Brain microvascular endothelial cell (primary cell): ENCODE measurements around the gene FCHSD2.

Experiments
- DNase-seq: peaks from one replicate; pipeline ENCODE4 v3.0.0-alpha.2; 2020
- H3K27ac ChIP-seq: fragments of 250-450 bp; sonication (Bioruptor Pico); 2 replicates; pipeline ENCODE4 v1.5.1; 2020; ENCODE audit warnings: mild to moderate bottlenecking, moderate library complexity
- H3K27me3 ChIP-seq: fragments of 250-450 bp; sonication (Bioruptor Pico); replicated peaks from 2 replicates; pipeline ENCODE4 v1.5.1; 2020; ENCODE audit warnings: mild to moderate bottlenecking
- H3K36me3 ChIP-seq: fragments of 250-450 bp; sonication (Bioruptor Pico); replicated peaks from 2 replicates; pipeline ENCODE4 v1.5.1; 2020; ENCODE audit warnings: mild to moderate bottlenecking
- H3K4me3 ChIP-seq: 2 replicates; pipeline ENCODE4 v1.5.1; 2011; ENCODE audit warnings: low read depth, mild to moderate bottlenecking, control low read depth, low read length, moderate library complexity
- in situ Hi-C: cut with HindIII; loops from 2 replicates; pipeline ENCODE4 v1.10.0; 2017; ENCODE audit warnings: low sequenced_read_pairs, low pct_ligation_motif_present
- TF ChIP-seq, protein P1 (sequence below): IDR thresholded peaks from 2 replicates; pipeline ENCODE4 v1.5.1; 2011; ENCODE audit warnings: low read depth, mild to moderate bottlenecking, moderate library complexity, low read length, control low read depth, inconsistent platforms; ENCODE audit errors: missing control alignments

Gene FCHSD2

DNA sequence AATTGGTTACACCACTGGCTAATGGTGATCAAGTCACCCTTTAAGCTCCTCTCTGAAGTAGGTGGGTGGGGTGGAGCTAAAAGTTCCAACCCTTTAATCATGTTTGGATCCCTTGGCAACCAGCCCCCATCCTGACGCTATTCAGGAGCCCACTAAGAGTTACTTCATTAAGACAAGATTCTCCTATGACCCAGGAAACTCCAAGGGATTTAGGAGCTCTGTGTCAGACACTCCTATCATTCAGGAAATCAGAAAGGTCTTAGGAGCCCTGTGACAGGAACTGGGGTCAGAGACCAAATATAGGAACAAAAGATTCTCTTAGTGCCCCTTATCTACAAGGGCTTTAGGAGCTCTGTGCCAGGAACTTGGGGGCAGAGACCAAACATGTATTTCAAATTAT, 186.7 kb downstream of the FCHSD2 start:
- TF ChIP-seq, protein P1, sequence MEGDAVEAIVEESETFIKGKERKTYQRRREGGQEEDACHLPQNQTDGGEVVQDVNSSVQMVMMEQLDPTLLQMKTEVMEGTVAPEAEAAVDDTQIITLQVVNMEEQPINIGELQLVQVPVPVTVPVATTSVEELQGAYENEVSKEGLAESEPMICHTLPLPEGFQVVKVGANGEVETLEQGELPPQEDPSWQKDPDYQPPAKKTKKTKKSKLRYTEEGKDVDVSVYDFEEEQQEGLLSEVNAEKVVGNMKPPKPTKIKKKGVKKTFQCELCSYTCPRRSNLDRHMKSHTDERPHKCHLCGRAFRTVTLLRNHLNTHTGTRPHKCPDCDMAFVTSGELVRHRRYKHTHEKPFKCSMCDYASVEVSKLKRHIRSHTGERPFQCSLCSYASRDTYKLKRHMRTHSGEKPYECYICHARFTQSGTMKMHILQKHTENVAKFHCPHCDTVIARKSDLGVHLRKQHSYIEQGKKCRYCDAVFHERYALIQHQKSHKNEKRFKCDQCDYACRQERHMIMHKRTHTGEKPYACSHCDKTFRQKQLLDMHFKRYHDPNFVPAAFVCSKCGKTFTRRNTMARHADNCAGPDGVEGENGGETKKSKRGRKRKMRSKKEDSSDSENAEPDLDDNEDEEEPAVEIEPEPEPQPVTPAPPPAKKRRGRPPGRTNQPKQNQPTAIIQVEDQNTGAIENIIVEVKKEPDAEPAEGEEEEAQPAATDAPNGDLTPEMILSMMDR = no peak
- no peak overlapping the region for H3K27ac ChIP-seq
- in situ Hi-C loops = no loop called here
- H3K4me3 ChIP-seq = no peak overlapping the region
- no peak for DNase-seq
- no peaks in the 10 kb centered on the region for H3K27me3 ChIP-seq
- no peaks in the 10 kb centered on the region for H3K36me3 ChIP-seq

DNA sequence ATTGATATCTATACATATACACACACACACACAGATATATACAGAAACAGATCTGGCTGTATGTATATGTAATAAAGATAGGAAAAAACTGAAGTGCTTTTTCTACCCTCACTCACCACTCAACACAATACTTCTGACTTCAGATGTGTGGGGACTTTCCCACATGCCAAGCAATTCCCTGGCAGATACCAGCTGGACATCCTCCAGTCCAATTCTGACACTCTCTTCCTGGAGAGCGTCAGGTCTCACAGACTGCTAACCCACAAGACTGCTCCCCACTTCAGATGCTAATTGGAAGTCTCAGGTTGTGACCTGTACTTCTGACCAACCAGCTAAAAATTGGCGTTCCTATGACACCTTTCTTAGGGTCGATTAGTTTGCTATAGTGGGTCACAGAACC, 187.3 kb downstream of the FCHSD2 start:
- in situ Hi-C loops = no loop called here

DNA sequence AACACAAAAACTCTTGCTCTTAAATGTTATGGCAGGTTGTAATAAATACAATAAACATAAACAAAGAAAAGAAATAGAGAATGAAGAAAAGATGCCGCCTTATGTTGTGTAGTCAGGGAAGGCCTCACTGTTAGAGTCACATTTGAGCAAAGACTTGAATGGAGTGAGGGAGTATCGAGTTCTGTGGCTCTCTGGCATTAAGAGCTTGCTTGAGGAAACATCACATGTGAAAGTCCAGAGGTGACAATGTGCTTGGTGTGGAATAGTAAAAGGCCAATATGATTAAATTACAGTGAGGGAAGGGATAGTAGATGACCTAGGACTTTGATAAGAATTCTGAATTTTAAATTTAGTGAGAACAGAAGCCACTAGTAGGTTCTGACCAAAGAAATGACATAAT, 188.5 kb downstream of the FCHSD2 start:
- DNase-seq = no peak
- H3K27ac ChIP-seq = no peak overlapping the region
- H3K36me3 ChIP-seq = no peaks in the 10 kb centered on the region
- TF ChIP-seq, protein P1 = no peak
- H3K27me3 ChIP-seq = no peaks in the 10 kb centered on the region
- H3K4me3 ChIP-seq = no peak overlapping the region
- in situ Hi-C loops = no loop called here

More for the DNA sequence above, 187.3 kb downstream of the FCHSD2 start:
- Histone ChIP-seq H3K27ac (no peak overlapping the region), H3K36me3 (no peaks in the 10 kb centered on the region), H3K4me3 (no peak overlapping the region), H3K27me3 (no peaks in the 10 kb centered on the region)
- TF ChIP-seq, protein P1 = no peak
- DNase-seq = no peak

DNA sequence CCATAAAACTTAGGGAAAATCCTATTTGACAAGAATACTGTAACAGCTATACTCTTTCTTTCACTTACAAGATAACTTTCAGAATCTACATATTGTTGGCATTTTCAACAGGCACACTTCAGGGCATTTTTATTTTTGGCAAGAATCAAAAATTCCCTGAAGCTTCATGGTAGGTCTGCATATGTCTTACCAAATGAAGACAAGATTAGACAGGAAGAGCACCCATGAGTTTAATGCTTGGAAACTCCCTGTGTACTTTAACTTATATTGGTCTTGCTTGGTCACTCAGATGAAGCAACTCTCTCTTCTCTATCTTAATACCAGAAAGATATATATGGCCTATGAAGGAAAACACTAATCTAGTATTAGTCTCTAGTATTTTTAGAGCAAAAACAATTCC, 190.2 kb downstream of the FCHSD2 start:
- in situ Hi-C loops = no loop called here
- Histone ChIP-seq H3K36me3 (no peaks in the 10 kb centered on the region), H3K27me3 (no peaks in the 10 kb centered on the region), H3K4me3 (no peak overlapping the region), H3K27ac (no peak overlapping the region)
- no peak for DNase-seq
- TF ChIP-seq, protein P1 = no peak

DNA sequence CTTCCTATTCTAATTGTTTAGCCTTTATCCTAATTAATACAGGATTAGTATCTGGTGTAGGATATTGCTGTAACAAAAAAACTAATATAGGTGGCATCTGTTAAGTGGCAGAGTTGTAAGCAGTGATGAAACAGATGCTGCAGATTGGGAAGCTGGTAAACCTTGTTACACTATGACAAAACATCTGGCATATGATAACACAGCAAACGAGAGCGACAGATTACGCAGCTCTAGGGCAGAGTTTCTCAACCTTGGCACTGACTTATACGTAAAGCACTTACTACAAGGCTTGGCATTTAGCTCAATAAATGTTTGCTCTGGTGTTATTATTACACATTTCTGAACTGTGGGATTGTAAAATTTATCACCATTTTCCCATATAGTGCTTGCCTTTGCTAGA, 190.9 kb downstream of the FCHSD2 start:
- no peak overlapping the region for H3K4me3 ChIP-seq
- TF ChIP-seq, protein P1 = no peak
- DNase-seq = no peak
- in situ Hi-C loops = no loop called here
- H3K36me3 ChIP-seq = no peaks in the 10 kb centered on the region
- no peaks in the 10 kb centered on the region for H3K27me3 ChIP-seq
- H3K27ac ChIP-seq = no peak overlapping the region

DNA sequence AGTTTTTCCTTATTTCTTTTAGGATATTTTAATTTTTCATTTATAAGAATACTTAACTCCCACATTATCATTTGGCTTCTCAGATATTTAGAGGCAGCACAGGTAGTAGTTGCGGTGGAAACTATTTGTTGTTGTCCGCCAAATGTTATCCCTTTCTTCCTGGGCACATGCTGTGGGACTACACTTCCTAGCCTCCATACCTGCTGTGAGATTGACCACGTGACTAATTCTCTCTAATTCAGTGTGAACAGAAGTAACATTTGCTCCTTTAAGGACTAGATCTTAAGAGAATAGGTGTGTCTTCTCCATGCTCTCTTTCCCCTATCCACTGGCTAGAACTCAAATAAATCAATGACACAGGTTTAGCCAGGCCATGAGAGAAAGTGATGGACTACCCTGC, 191.4 kb downstream of the FCHSD2 start:
- no peak overlapping the region for H3K4me3 ChIP-seq
- H3K27me3 ChIP-seq = no peaks in the 10 kb centered on the region
- no peak overlapping the region for H3K27ac ChIP-seq
- no peak for DNase-seq
- TF ChIP-seq, protein P1 = no peak
- in situ Hi-C loops = no loop called here
- no peaks in the 10 kb centered on the region for H3K36me3 ChIP-seq
